Keratinocyte (primary cell): ENCODE results near the gene BLOC1S4. TPM values are rescaled to one million over a fixed set of nuclear protein-coding genes. Genes with fewer than 3 reads are reported as not detected.

Experiments
- DNase-seq: peaks from one replicate; pipeline ENCODE4 v3.0.0-alpha.2; 2011; ENCODE audit warnings: low read depth, missing footprints, low spot score
- FAIRE-seq: peaks from 2 replicates; lab custom pipeline; 2011; peaks lifted over from hg19 to GRCh38; lab: Jason Lieb, UNC
- H2AFZ ChIP-seq: 2 replicates; pipeline ENCODE4 v1.6.0; 2012; ENCODE audit warnings: low read length, control low read depth, inconsistent platforms; ENCODE audit not compliant: control insufficient read depth
- H3K27ac ChIP-seq: 2 replicates; pipeline ENCODE4 v1.5.1; 2011; ENCODE audit warnings: low read length; ENCODE audit not compliant: control insufficient read depth, insufficient read depth
- H3K27me3 ChIP-seq: 3 replicates; pipeline ENCODE4 v1.6.0; 2011; ENCODE audit warnings: low read length; ENCODE audit not compliant: control insufficient read depth, insufficient read depth; ENCODE audit errors: extremely low read depth
- H3K36me3 ChIP-seq, 2 experiments: 2 replicates in 1 of 2; 3 replicates in 1 of 2; pipeline ENCODE4 v1.5.1; 2011; ENCODE audit warnings: low read length in 2 of 2, mild to moderate bottlenecking in 1 of 2; ENCODE audit not compliant: control insufficient read depth in 2 of 2, insufficient read depth in 2 of 2; ENCODE audit errors: extremely low read depth in 1 of 2
- H3K4me1 ChIP-seq: 3 replicates; pipeline ENCODE4 v1.5.1; 2011; ENCODE audit warnings: low read length; ENCODE audit not compliant: control insufficient read depth, insufficient read depth; ENCODE audit errors: extremely low read depth
- H3K4me2 ChIP-seq: 3 replicates; pipeline ENCODE4 v1.6.0; 2011; ENCODE audit warnings: low read depth, low read length; ENCODE audit not compliant: control insufficient read depth, insufficient read depth; ENCODE audit errors: extremely low read depth
- H3K4me3 ChIP-seq, 3 experiments: fragments of 200-600 bp in 1 of 3; sonication (generic) in 1 of 3; 2 replicates in 2 of 3; 3 replicates in 1 of 3; pipeline ENCODE4 v1.5.1; 2011 to 2016; ENCODE audit warnings: low read length in 3 of 3, mild to moderate bottlenecking in 3 of 3, control low read depth in 2 of 3, inconsistent platforms in 1 of 3, low read depth in 1 of 3, mixed read lengths in 1 of 3, mixed run types in 1 of 3, moderate library complexity in 1 of 3; ENCODE audit not compliant: control insufficient read depth in 2 of 3, insufficient read depth in 2 of 3; ENCODE audit errors: extremely low read depth in 1 of 3
- H3K79me2 ChIP-seq: 2 replicates; pipeline ENCODE4 v1.6.0; 2012; ENCODE audit warnings: low read length; ENCODE audit not compliant: control insufficient read depth, insufficient read depth
- H3K9ac ChIP-seq: 3 replicates; pipeline ENCODE4 v1.6.0; 2011; ENCODE audit warnings: low read length; ENCODE audit not compliant: control insufficient read depth, insufficient read depth; ENCODE audit errors: extremely low read depth
- H3K9me1 ChIP-seq: 3 replicates; pipeline ENCODE4 v1.6.0; 2011; ENCODE audit warnings: low read length; ENCODE audit not compliant: control insufficient read depth, insufficient read depth; ENCODE audit errors: extremely low read depth
- H3K9me3 ChIP-seq: 2 replicates; pipeline ENCODE4 v1.5.1; 2012; ENCODE audit warnings: low read depth, low read length; ENCODE audit not compliant: control insufficient read depth
- H4K20me1 ChIP-seq: 3 replicates; pipeline ENCODE4 v1.6.0; 2011; ENCODE audit warnings: low read length; ENCODE audit not compliant: control insufficient read depth, insufficient read depth; ENCODE audit errors: extremely low read depth
- CTCF ChIP-seq, 3 experiments: IDR thresholded peaks in 1 of 3; conservative IDR thresholded peaks in 1 of 3; optimal IDR thresholded peaks in 1 of 3; 2 replicates in 2 of 3; 3 replicates in 1 of 3; pipeline versions ENCODE3 to v1.5.1; 2011; ENCODE audit warnings: low read length in 3 of 3, mild to moderate bottlenecking in 3 of 3, moderate library complexity in 2 of 3, control low read depth in 1 of 3, inconsistent platforms in 1 of 3; ENCODE audit not compliant: insufficient read depth in 2 of 3; ENCODE audit errors: extremely low read depth in 1 of 3
- EZH2 ChIP-seq: IDR thresholded peaks from one replicate; pipeline ENCODE4 v1.6.1; 2012; ENCODE audit warnings: inconsistent platforms, mild to moderate bottlenecking, low read length, moderate library complexity
- dilution Hi-C: fragments of 300-500 bp; cut with MboI; formaldehyde crosslinking; loops from one replicate; pipeline ENCODE4 v1.7.0; 2020; ENCODE audit warnings: low sequenced_read_pairs; ENCODE audit not compliant: extremely low pct_ligation_motif_present
- polyA plus RNA-seq, 5 experiments: library from polyadenylated mRNA; depleted of rRNA in 3 of 5; stranded (reverse) in 3 of 5; stranded (forward) in 1 of 5; unstranded in 1 of 5; fragments of >200 nt; gene quantifications; 1 replicate in 1 of 5; 2 replicates in 3 of 5; 3 replicates in 1 of 5; pipeline versions ENCODE4 v1.2.1 to v1.2.3, GENCODE V29; 2011 to 2012; ENCODE audit warnings: missing spikeins in 2 of 5, low read depth in 1 of 5, low replicate concordance in 1 of 5

Gene BLOC1S4
- polyA plus RNA-seq, 1 donor (not counting 4 experiments of a cell fraction or from before 2014, with no cell fraction given), result 11.7 TPM

- H3K4me2 ChIP-seq, result peak overlapping the region; percentile 36
- FAIRE-seq (no peak), DNase-seq (no peak)
- H3K9me3 ChIP-seq, result no peaks in the 10 kb centered on the region
- H3K36me3 ChIP-seq, result no peaks in the 10 kb centered on the region
- no peak overlapping the region for H3K4me3 ChIP-seq
- H4K20me1 ChIP-seq, result no peaks in the 10 kb centered on the region
- H3K9ac ChIP-seq, result no peak overlapping the region
- no peaks in the 10 kb centered on the region for H3K9me1 ChIP-seq
- no peak overlapping the region for H3K27ac ChIP-seq
- H3K4me1 ChIP-seq, result peaks cover 20% of the 10 kb centered on the region
- TF ChIP-seq CTCF (optimal IDR thresholded peaks at IDR 0.05 in 1 of 3, IDR thresholded peaks at IDR 0.05 in 1 of 3, conservative IDR thresholded peaks at IDR 0.05 in 1 of 3; ENCODE audit: extremely low read depth in 1 of 3, insufficient read depth in 2 of 3, low read length in 3 of 3) (peak in 2 of 3 experiments; percentile 91 to 97), EZH2 (no peak)
- dilution Hi-C loops, result no loop called here
- no peaks in the 10 kb centered on the region for H3K27me3 ChIP-seq
- H2AFZ ChIP-seq, result no peak overlapping the region
- peaks cover 22% of the 10 kb centered on the region for H3K79me2 ChIP-seq
Measured at GRCh38 chr4:6720202-6720699, 4.3 kb downstream of the BLOC1S4 start.

- no peak overlapping the region for H3K4me3 ChIP-seq
- peaks cover 18% of the 10 kb centered on the region for H3K4me1 ChIP-seq
- no peaks in the 10 kb centered on the region for H3K36me3 ChIP-seq
- H2AFZ ChIP-seq, result no peak overlapping the region
- no peak overlapping the region for H3K27ac ChIP-seq
- H3K9me1 ChIP-seq, result no peaks in the 10 kb centered on the region
- peaks cover 20% of the 10 kb centered on the region for H3K79me2 ChIP-seq
- TF ChIP-seq EZH2 (no peak), CTCF (optimal IDR thresholded peaks at IDR 0.05 in 1 of 3, IDR thresholded peaks at IDR 0.05 in 1 of 3, conservative IDR thresholded peaks at IDR 0.05 in 1 of 3; ENCODE audit: extremely low read depth in 1 of 3, insufficient read depth in 2 of 3, low read length in 3 of 3) (no peak)
- H3K9me3 ChIP-seq, result no peaks in the 10 kb centered on the region
- H4K20me1 ChIP-seq, result no peaks in the 10 kb centered on the region
- dilution Hi-C loops, result no loop called here
- no peak for FAIRE-seq
- no peak overlapping the region for H3K4me2 ChIP-seq
- no peak overlapping the region for H3K9ac ChIP-seq
- DNase-seq, result no peak
- H3K27me3 ChIP-seq, result no peaks in the 10 kb centered on the region
Measured at GRCh38 chr4:6721121-6721520, 5.1 kb downstream of the BLOC1S4 start.
